K562 (cell line): ENCODE measurements around the gene ZSCAN21. TPM values are rescaled to one million over a fixed set of nuclear protein-coding genes. Genes with fewer than 3 reads are reported as not detected.

Experiments used
- CBFB ChIP-seq: sonication (generic); formaldehyde crosslinking; IDR thresholded peaks from 2 replicates; pipeline ENCODE4 v1.4.0; 2020; ENCODE audit warnings: mild to moderate bottlenecking, missing genetic modification reagents
- CHD4 ChIP-seq: fragments of 200-600 bp; sonication (generic); IDR thresholded peaks from 3 replicates; pipeline ENCODE4 v1.6.1; 2012; ENCODE audit warnings: low read depth, mild to moderate bottlenecking, mixed read lengths, low read length, inconsistent platforms; ENCODE audit not compliant: insufficient read depth, insufficient replicate concordance, poor library complexity, severe bottlenecking
- DPF2 ChIP-seq: fragments of 450-650 bp; IDR thresholded peaks from 2 replicates; pipeline ENCODE4 v1.6.1; 2016
- FOSL1 ChIP-seq: fragments of 200-800 bp; sonication (Bioruptor generic); conservative IDR thresholded peaks from 2 replicates; pipeline ENCODE4 v1.6.1; 2016; ENCODE audit warnings: missing genetic modification characterization, missing compliant biosample characterization
- MECOM ChIP-seq: fragments of 250-450 bp; sonication (Bioruptor Pico); IDR thresholded peaks from 2 replicates; pipeline ENCODE4 v1.8.0; 2022; ENCODE audit warnings: inconsistent platforms
- MIER1 ChIP-seq: fragments of 450-650 bp; IDR thresholded peaks from 2 replicates; pipeline ENCODE4 v1.6.1; 2016; ENCODE audit warnings: antibody characterized with exemption, mild to moderate bottlenecking, low read depth
- NCOA1 ChIP-seq: fragments of 450-650 bp; IDR thresholded peaks from 2 replicates; pipeline ENCODE4 v1.6.1; 2016; ENCODE audit warnings: low read depth
- NR0B1 ChIP-seq: fragments of 450-650 bp; IDR thresholded peaks from one replicate; pipeline ENCODE4 v1.6.1; 2018; ENCODE audit warnings: mild to moderate bottlenecking, moderate library complexity; ENCODE audit not compliant: partially characterized antibody
- PKNOX1 ChIP-seq: fragments of 450-650 bp; IDR thresholded peaks from 2 replicates; pipeline ENCODE4 v1.6.1; 2016
- POLR2H ChIP-seq: IDR thresholded peaks from 2 replicates; pipeline ENCODE4 v1.6.1; 2016; ENCODE audit warnings: missing genetic modification characterization, low read depth, mild to moderate bottlenecking, control low read depth, missing compliant biosample characterization, moderate library complexity
- RBM34 ChIP-seq: fragments of 200-400 bp; formaldehyde crosslinking; IDR thresholded peaks from 2 replicates; pipeline ENCODE4 v1.6.1; 2018; ENCODE audit warnings: low read length, borderline replicate concordance; ENCODE audit not compliant: insufficient read depth
- REST ChIP-seq, 2 experiments: fragments of 450-650 bp; formaldehyde crosslinking in 1 of 2; IDR thresholded peaks; 2 replicates each; pipeline versions ENCODE4 v1.4.0 to v1.6.1; 2014 to 2020; ENCODE audit warnings: mild to moderate bottlenecking in 2 of 2, borderline replicate concordance in 1 of 2, low read depth in 1 of 2
- RFX7 ChIP-seq: fragments of 250-450 bp; sonication (Bioruptor Pico); IDR thresholded peaks from 2 replicates; pipeline ENCODE4 v1.5.1; 2021; ENCODE audit warnings: mild to moderate bottlenecking
- SIX5 ChIP-seq, 2 experiments: IDR thresholded peaks; 2 replicates each; pipeline ENCODE4 v1.6.1; 2011; ENCODE audit warnings: low read length in 2 of 2, borderline replicate concordance in 1 of 2, low read depth in 1 of 2, mild to moderate bottlenecking in 1 of 2, moderate library complexity in 1 of 2; ENCODE audit not compliant: insufficient read depth in 1 of 2
- ZNF175 ChIP-seq: fragments of 200-800 bp; sonication (Bioruptor generic); IDR thresholded peaks from 2 replicates; pipeline ENCODE4 v1.6.1; 2016; ENCODE audit warnings: low read depth, mild to moderate bottlenecking, missing genetic modification characterization, missing compliant biosample characterization
- ZNF274 ChIP-seq: IDR thresholded peaks from 2 replicates; pipeline ENCODE4 v1.6.1; 2011; ENCODE audit warnings: low read depth, mild to moderate bottlenecking, low read length, moderate library complexity, borderline replicate concordance
- ZNF282 ChIP-seq: sonication (generic); formaldehyde crosslinking; IDR thresholded peaks from 2 replicates; pipeline ENCODE4 v1.8.1; 2023; ENCODE audit warnings: missing genetic modification reagents
- ZNF316 ChIP-seq: fragments of 450-650 bp; IDR thresholded peaks from 2 replicates; pipeline ENCODE4 v1.6.1; 2016
- polyA plus RNA-seq, 8 experiments: library from polyadenylated mRNA; depleted of rRNA in 4 of 8; stranded (reverse) in 5 of 8; unstranded in 3 of 8; fragments of >200 nt; fragmentation: Nextera tagmentation in 2 of 8; fragmentation: Illumina TruSeq in 1 of 8; extraction: Ambion mirVana in 2 of 8; extraction: Trizol in 1 of 8; gene quantifications; 2 replicates each; pipeline versions ENCODE4 v1.2.1 to v1.2.3, GENCODE V29; 2011 to 2014; ENCODE audit warnings: inconsistent platforms in 1 of 8, missing spikeins in 1 of 8
- total RNA-seq, 7 experiments: library from RNA; depleted of rRNA in 6 of 7; stranded (reverse); fragments of >200 nt in 6 of 7; fragmentation: Illumina TruSeq in 2 of 7; extraction: Trizol in 2 of 7; gene quantifications; 2 replicates each; pipeline versions ENCODE4 v1.2.1 to v1.2.3, GENCODE V29; 2011 to 2021; ENCODE audit warnings: low replicate concordance in 1 of 7

The ZSCAN21 gene
- total and polyA plus RNA-seq, 9 of the 15 experiments (the other 6 are each of a cell fraction or from before 2014, with no cell fraction given): 5.9 to 15.5 (median 13.2) TPM

GRCh38 chr7:100071018-100071723, 21.6 kb downstream of the ZSCAN21 start (continued):
- TF ChIP-seq REST (IDR thresholded peaks at IDR 0.05; ENCODE audit: borderline replicate concordance) (no peak; the same call in 1 of the 2 replicates), REST (CRISPR knock-in tag; IDR thresholded peaks at IDR 0.05; ENCODE audit: low read depth) (no peak), PKNOX1 (no peak), NR0B1 (no peak), MIER1 (0 out of 2 replicates have a peak, but pooled peaks have one; percentile 22), ZNF175 (no peak), CHD4 (no peak), SIX5 (IDR thresholded peaks at IDR 0.05; ENCODE audit: borderline replicate concordance in 1 of 2, insufficient read depth in 1 of 2, low read depth in 1 of 2, low read length in 2 of 2) (no peak), RFX7 (no peak), NCOA1 (no peak), CBFB (no peak), DPF2 (no peak), ZNF282 (no peak), ZNF316 (no peak), RBM34 (no peak), ZNF274 (no peak; the same call in 1 of the 2 replicates), FOSL1 (tag) (no peak), POLR2H (no peak), MECOM (CRISPR knock-in tag) (no peak)
